Measurements from ENCODE around the gene ADCY7. TPM values are rescaled to one million over a fixed set of nuclear protein-coding genes. Genes with fewer than 3 reads are reported as not detected.

ADCY7 gene
- total RNA-seq, 4 donors from 2014 or later, result 40.4 to 50.9 (median 41.2) TPM

DNA sequence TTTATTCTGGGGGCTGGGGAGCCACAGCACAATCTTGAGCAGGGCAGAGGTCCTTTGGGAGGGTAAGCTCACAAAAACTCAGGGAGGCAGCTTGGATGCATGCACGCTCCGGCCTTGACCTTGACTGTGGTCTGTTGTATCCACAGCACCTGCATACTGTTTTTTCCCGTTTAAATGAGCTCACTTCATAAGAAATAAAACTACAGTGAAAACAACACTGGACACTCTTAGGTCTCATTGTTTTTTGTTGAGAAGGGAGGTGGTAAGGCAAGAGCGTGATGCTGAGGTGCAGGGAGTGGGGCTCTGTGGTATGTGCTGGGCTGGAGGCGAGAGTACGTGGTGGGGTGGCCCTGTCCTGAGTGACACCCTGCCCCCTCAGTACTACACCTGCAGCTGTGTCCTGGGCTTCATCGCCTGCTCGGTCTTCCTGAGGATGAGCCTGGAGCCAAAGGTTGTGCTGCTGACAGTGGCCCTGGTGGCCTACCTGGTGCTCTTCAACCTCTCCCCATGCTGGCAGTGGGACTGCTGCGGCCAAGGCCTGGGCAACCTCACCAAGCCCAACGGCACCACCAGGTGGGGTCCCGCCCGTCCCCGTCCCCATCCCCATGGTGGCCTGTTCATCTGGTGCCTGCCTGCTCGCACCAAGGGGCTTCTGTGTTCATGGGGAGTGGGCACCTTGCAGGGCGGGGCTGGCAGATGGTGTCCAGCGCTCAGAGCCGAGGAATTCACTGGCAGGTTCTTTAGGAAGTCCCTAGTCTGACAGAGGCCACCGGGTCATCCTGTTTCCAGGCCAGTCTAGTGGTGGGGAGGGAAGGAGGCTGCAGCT, 44.2 kb downstream of the ADCY7 start:
- DNase-seq (ENCODE audit: low spot score in 2 of 2), result no peak

DNA sequence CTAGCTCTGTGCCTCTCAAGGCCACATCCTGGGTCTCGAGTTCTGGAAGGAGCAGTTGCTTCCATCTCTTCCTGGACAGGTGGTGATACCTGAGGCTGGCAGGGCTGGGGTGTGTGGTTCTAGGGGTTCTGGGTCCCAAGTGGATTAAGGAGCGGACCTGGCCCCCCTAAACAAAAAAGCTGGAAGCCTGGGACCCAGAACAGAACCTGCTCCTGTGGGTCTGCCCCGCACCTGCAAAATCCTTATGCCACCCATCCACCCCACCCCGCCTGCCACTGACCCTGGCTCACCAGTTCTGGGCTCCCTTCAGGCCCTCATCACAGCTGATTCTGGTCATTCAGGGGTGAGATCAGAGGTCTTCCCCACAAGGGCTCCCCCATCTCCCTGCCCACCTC, 44.8 kb downstream of the ADCY7 start:
- no peak overlapping the region for H3K4me3 ChIP-seq
- H3K27me3 ChIP-seq, result no peaks in the 10 kb centered on the region
- 82 to 91% methylated on average over 2 to 4 of the region's 4 CpGs for WGBS, 2 donors
- no peaks in the 10 kb centered on the region for H3K9me3 ChIP-seq
- H3K4me1 ChIP-seq, result peaks cover 0 to 36% (median 0%) of the 10 kb centered on the region in 4 donors
- TF ChIP-seq POLR2A (IDR thresholded peaks at IDR 0.05) (no peak), EP300 (IDR thresholded peaks at IDR 0.05) (no peak)
- TF ChIP-seq, protein P1, sequence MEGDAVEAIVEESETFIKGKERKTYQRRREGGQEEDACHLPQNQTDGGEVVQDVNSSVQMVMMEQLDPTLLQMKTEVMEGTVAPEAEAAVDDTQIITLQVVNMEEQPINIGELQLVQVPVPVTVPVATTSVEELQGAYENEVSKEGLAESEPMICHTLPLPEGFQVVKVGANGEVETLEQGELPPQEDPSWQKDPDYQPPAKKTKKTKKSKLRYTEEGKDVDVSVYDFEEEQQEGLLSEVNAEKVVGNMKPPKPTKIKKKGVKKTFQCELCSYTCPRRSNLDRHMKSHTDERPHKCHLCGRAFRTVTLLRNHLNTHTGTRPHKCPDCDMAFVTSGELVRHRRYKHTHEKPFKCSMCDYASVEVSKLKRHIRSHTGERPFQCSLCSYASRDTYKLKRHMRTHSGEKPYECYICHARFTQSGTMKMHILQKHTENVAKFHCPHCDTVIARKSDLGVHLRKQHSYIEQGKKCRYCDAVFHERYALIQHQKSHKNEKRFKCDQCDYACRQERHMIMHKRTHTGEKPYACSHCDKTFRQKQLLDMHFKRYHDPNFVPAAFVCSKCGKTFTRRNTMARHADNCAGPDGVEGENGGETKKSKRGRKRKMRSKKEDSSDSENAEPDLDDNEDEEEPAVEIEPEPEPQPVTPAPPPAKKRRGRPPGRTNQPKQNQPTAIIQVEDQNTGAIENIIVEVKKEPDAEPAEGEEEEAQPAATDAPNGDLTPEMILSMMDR (IDR thresholded peaks at IDR 0.05), result no peak
- no peak for DNase-seq (ENCODE audit: low spot score in 2 of 2)
- peaks cover 0 to 47% (median 8%) of the 10 kb centered on the region in 3 donors for H3K36me3 ChIP-seq
- no peak overlapping the region for H3K27ac ChIP-seq

More for the DNA sequence above, 44.2 kb downstream of the ADCY7 start:
- WGBS, 2 donors, result 68 to 71% methylated on average over 6 to 17 of the region's 18 CpGs
- no peak overlapping the region for H3K27ac ChIP-seq
- TF ChIP-seq POLR2A (IDR thresholded peaks at IDR 0.05) (no peak), EP300 (IDR thresholded peaks at IDR 0.05) (no peak)
- TF ChIP-seq, protein P1 (IDR thresholded peaks at IDR 0.05), result no peak
- peaks cover 0 to 41% (median 3%) of the 10 kb centered on the region in 3 donors for H3K36me3 ChIP-seq
- H3K9me3 ChIP-seq, result no peaks in the 10 kb centered on the region
- H3K4me1 ChIP-seq, result peaks cover 0 to 32% (median 0%) of the 10 kb centered on the region in 4 donors
- H3K27me3 ChIP-seq, result no peaks in the 10 kb centered on the region
- H3K4me3 ChIP-seq, result no peak overlapping the region

DNA sequence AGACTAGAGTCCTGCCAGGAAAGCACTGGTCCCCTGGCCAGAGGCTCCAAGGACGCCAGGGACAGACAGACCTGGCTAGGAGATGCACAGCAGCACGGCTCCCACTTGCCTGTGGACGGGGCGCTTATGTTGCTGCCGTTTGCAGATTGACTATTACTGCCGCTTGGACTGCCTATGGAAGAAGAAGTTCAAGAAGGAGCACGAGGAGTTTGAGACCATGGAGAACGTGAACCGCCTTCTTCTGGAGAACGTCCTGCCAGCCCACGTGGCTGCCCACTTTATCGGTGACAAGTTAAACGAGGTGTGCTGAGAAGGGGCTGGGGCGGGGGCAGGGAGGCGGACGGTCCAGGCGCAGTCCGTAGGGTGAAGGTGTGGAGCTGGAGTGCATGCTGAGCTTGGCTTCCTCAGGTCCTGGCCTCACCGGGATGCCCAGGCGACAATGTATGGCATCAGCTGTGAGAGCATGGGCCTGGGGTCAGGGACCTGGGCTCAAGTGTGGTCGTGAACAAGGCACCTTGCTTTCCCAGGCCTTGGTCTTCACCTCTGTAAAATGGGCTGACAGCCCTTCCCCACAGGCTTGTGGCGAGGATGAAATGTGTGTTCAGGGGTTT, 45.6 kb downstream of the ADCY7 start:
- Histone ChIP-seq H3K27me3 (no peaks in the 10 kb centered on the region), H3K36me3 (peaks cover 0 to 56% (median 8%) of the 10 kb centered on the region in 3 donors), H3K9me3 (no peaks in the 10 kb centered on the region), H3K27ac (no peak overlapping the region), H3K4me3 (no peak overlapping the region), H3K4me1 (peaks cover 0 to 36% (median 0%) of the 10 kb centered on the region in 4 donors)
- TF ChIP-seq, protein P1 (IDR thresholded peaks at IDR 0.05), result no peak
- TF ChIP-seq EP300 (IDR thresholded peaks at IDR 0.05) (no peak), POLR2A (IDR thresholded peaks at IDR 0.05) (no peak)
- 88 to 89% methylated on average over 22 of the region's 22 CpGs for WGBS, 2 donors
- DNase-seq (ENCODE audit: low spot score in 2 of 2), result no peak

DNA sequence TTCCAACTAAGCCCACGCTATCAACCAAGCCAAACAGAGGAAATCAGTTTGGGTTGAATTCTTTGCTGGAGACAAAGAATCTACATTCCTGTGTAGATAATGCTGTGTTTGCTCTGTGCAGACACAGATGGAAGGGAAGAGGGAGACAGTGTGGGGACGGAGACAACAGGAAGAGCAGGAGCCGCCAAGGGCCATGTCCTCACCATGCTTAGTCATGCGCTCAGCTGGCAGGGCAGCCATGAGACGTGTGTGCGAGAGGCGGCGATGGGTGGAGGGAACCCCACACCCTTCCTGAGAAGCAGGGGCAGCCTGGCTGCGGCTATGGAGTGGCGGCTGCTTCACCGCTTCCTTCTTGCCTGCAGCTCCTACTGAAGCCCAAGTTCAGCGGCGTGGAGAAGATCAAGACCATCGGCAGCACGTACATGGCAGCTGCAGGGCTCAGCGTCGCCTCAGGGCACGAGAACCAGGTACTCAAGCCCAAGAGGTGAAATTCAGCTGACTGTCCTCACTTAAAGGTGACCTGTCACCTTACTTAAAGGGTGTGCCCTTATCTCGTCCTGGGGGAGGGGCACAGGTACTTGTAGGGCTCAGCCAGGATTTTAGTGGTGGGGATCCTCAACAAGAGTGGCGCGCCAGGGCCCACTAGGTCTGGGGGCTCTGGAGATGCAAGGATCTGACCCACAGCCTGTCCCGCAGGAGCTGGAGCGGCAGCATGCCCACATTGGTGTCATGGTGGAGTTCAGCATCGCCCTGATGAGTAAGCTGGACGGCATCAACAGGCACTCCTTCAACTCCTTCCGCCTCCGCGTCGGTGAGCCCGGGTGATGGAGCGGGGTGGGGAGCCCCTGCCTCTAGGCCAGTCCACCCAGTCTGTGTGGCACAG, 47.5 kb downstream of the ADCY7 start:
- Histone ChIP-seq H3K27ac (peak overlapping the region in 2 of 4 donors; percentile 14 to 51), H3K27me3 (no peaks in the 10 kb centered on the region), H3K4me3 (no peak overlapping the region), H3K9me3 (no peaks in the 10 kb centered on the region), H3K4me1 (peaks cover 0 to 39% (median 0%) of the 10 kb centered on the region in 4 donors), H3K36me3 (peaks cover 0 to 68% (median 8%) of the 10 kb centered on the region in 3 donors)
- peak in 1 of 2 donors; percentile 50 for DNase-seq (ENCODE audit: low spot score in 2 of 2)
- 87 to 90% methylated on average over 31 of the region's 31 CpGs for WGBS, 2 donors
- TF ChIP-seq, protein P1 (IDR thresholded peaks at IDR 0.05), result no peak
- peak in 1 of 2 donors; percentile 71 for TF ChIP-seq EP300 (IDR thresholded peaks at IDR 0.05)
- no peak for TF ChIP-seq POLR2A (IDR thresholded peaks at IDR 0.05)
